GM12878 (cell line): ENCODE results near the gene UNC119B. TPM values are rescaled to one million over a fixed set of nuclear protein-coding genes. Genes with fewer than 3 reads are reported as not detected.
A peak's percentile ranks its signal among the peaks of the same experiment; 100 is the strongest.

Experiments used
- CEBPZ ChIP-seq: fragments of 150-350 bp; IDR thresholded peaks from 2 replicates; pipeline ENCODE4 v1.6.1; 2016; ENCODE audit warnings: low read depth, low read length
- EP300 ChIP-seq, 2 experiments: fragments of 150-350 bp in 1 of 2; IDR thresholded peaks; 2 replicates each; pipeline ENCODE4 v1.6.1; 2011 to 2012; ENCODE audit warnings: low read depth in 2 of 2, low read length in 2 of 2, borderline replicate concordance in 1 of 2, improper control_type of control experiment in 1 of 2, inconsistent platforms in 1 of 2; ENCODE audit not compliant: control insufficient read depth in 1 of 2
- GABPA ChIP-seq: IDR thresholded peaks from 2 replicates; pipeline ENCODE4 v1.6.1; 2014; ENCODE audit warnings: antibody characterized with exemption, low read depth, mild to moderate bottlenecking, inconsistent platforms
- IRF3 ChIP-seq: fragments of 450-650 bp; IDR thresholded peaks from 2 replicates; pipeline ENCODE4 v1.6.1; 2014; ENCODE audit warnings: mild to moderate bottlenecking
- IRF5 ChIP-seq: fragments of 450-650 bp; IDR thresholded peaks from 2 replicates; pipeline ENCODE4 v1.6.1; 2017; ENCODE audit warnings: borderline replicate concordance
- LARP7 ChIP-seq: fragments of 450-650 bp; IDR thresholded peaks from 2 replicates; pipeline ENCODE4 v1.6.1; 2017; ENCODE audit warnings: mild to moderate bottlenecking
- MYB ChIP-seq: fragments of 150-350 bp; IDR thresholded peaks from 2 replicates; pipeline ENCODE4 v1.6.1; 2014; ENCODE audit warnings: mild to moderate bottlenecking, low read depth, low read length, borderline replicate concordance
- NFIC ChIP-seq: IDR thresholded peaks from 2 replicates; pipeline ENCODE4 v1.6.1; 2012; ENCODE audit warnings: low read depth, mild to moderate bottlenecking, inconsistent platforms, low read length, moderate library complexity
- NR2F1 ChIP-seq: fragments of 450-650 bp; conservative IDR thresholded peaks from 2 replicates; pipeline ENCODE4 v1.6.1; 2017; ENCODE audit warnings: mild to moderate bottlenecking
- POLR2AphosphoS2 ChIP-seq: IDR thresholded peaks from 2 replicates; pipeline ENCODE4 v1.6.1; 2011; ENCODE audit warnings: low read depth, mild to moderate bottlenecking, low read length, improper control_type of control experiment, moderate library complexity
- RAD51 ChIP-seq: fragments of 450-650 bp; IDR thresholded peaks from 2 replicates; pipeline ENCODE4 v1.6.1; 2016; ENCODE audit warnings: moderate library complexity, mild to moderate bottlenecking, inconsistent platforms
- RBBP5 ChIP-seq: fragments of 200-600 bp; sonication (generic); conservative IDR thresholded peaks from 2 replicates; pipeline ENCODE4 v1.6.1; 2016
- RELB ChIP-seq: fragments of 450-650 bp; IDR thresholded peaks from 2 replicates; pipeline ENCODE4 v1.6.1; 2017; ENCODE audit warnings: low read depth, mild to moderate bottlenecking, moderate library complexity
- SIX5 ChIP-seq: IDR thresholded peaks from 2 replicates; pipeline ENCODE4 v1.6.1; 2011; ENCODE audit warnings: mild to moderate bottlenecking, low read depth, low read length, moderate library complexity; ENCODE audit not compliant: severe bottlenecking
- SUZ12 ChIP-seq: fragments of 200-600 bp; sonication (generic); IDR thresholded peaks from one replicate; pipeline ENCODE4 v1.6.1; 2018; ENCODE audit warnings: antibody characterized with exemption, mild to moderate bottlenecking; ENCODE audit not compliant: unreplicated experiment
- TBL1XR1 ChIP-seq: IDR thresholded peaks from 2 replicates; pipeline ENCODE4 v1.6.1; 2012; ENCODE audit warnings: low read depth, low read length, improper control_type of control experiment
- ZBED1 ChIP-seq: IDR thresholded peaks from 2 replicates; pipeline ENCODE4 v1.6.1; 2016; ENCODE audit warnings: borderline replicate concordance
- ZBTB11 ChIP-seq: fragments of 450-650 bp; formaldehyde crosslinking; IDR thresholded peaks from 2 replicates; pipeline ENCODE4 v1.5.0; 2022; ENCODE audit warnings: mild to moderate bottlenecking, missing genetic modification characterization
- ZZZ3 ChIP-seq: IDR thresholded peaks from 2 replicates; pipeline ENCODE4 v1.6.1; 2011; ENCODE audit warnings: low read depth; ENCODE audit not compliant: control insufficient read depth, insufficient read length
- polyA plus RNA-seq, 11 experiments: library from polyadenylated mRNA; depleted of rRNA in 4 of 11; unstranded in 6 of 11; stranded (reverse) in 5 of 11; fragments of >200 nt; fragmentation: Nextera tagmentation in 4 of 11; fragmentation: Illumina TruSeq in 1 of 11; extraction: Ambion mirVana in 4 of 11; extraction: Trizol in 1 of 11; gene quantifications; 1 replicate in 1 of 11; 2 replicates in 10 of 11; pipeline versions ENCODE4 v1.2.1 to v1.2.3, GENCODE V29; 2011 to 2016; ENCODE audit warnings: inconsistent platforms in 2 of 11, missing spikeins in 2 of 11, low read depth in 1 of 11
- total RNA-seq, 4 experiments: library from RNA; depleted of rRNA in 3 of 4; stranded (reverse); fragments of >200 nt in 3 of 4; fragmentation: Illumina TruSeq in 1 of 4; extraction: Trizol in 1 of 4; gene quantifications; 2 replicates each; pipeline versions ENCODE4 v1.2.1 to v1.2.3, GENCODE V29; 2013 to 2021

UNC119B gene
- total and polyA plus RNA-seq, 10 of the 15 experiments (the other 5 are each of a cell fraction or from before 2014, with no cell fraction given): 4.3 to 31.5 (median 10.5) TPM

- TF ChIP-seq TBL1XR1 (0 out of 2 replicates have a peak, but pooled peaks have one; percentile 1), SIX5 (no peak), RELB (peak; percentile 78; the same call in 1 of the 2 replicates), RBBP5 (no peak), CEBPZ (no peak), POLR2AphosphoS2 (no peak), NR2F1 (peak; percentile 94), ZZZ3 (no peak), EP300 (IDR thresholded peaks at IDR 0.05; ENCODE audit: borderline replicate concordance in 1 of 2, control insufficient read depth in 1 of 2, low read depth in 2 of 2, low read length in 2 of 2) (peak; percentile 12 to 24; a peak in 1 of 4 replicates), IRF3 (no peak), IRF5 (no peak), RAD51 (no peak), ZBED1 (no peak), LARP7 (no peak; the same call in 1 of the 2 replicates), SUZ12 (no peak), MYB (no peak), GABPA (no peak), ZBTB11 (CRISPR knock-in tag) (no peak), NFIC (peak; percentile 63)
These were observed 32.3 kb upstream of the UNC119B start (continued) for GRCh38 chr12:120677765-120678473.
